Mammary epithelial cell (primary cell): ENCODE measurements around the gene ARHGAP26.

Experiments
- CTCF ChIP-seq, 2 donors: IDR thresholded peaks in 1 of 2; conservative IDR thresholded peaks in 1 of 2; 2 replicates each; pipeline ENCODE4 v1.5.1; 2011 to 2012; ENCODE audit warnings: inconsistent platforms in 2 of 2, low read length in 2 of 2, mild to moderate bottlenecking in 2 of 2, control low read depth in 1 of 2, low read depth in 1 of 2; ENCODE audit not compliant: insufficient read depth in 1 of 2; ENCODE audit errors: extremely low read depth in 1 of 2
- EZH2 ChIP-seq: IDR thresholded peaks from 2 replicates; pipeline ENCODE4 v1.6.1; 2012; ENCODE audit warnings: low read length, inconsistent platforms, borderline replicate concordance

DNA sequence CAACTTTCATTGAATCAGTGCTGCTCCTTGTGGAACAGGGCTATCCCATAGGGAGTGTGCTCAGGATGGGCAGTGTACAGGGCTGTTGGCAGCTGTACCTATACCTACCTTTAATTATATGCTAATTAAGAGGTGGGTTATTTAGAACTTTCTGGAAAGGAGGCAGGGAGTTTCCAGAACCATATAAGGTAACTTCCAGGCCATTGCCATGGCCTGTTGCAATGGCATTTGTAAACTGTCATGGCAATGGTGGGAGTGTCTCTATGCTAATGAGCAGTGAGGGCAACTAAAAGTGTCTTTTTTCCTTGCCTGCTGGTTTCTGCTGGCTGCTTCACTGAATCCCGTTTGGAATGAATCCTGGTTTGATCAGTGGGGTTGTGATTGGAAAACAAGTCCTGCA is 2.3 kb upstream of the ARHGAP26 start:
- TF ChIP-seq CTCF (conservative IDR thresholded peaks at IDR 0.05 in 1 of 2, IDR thresholded peaks at IDR 0.05 in 1 of 2; ENCODE audit: extremely low read depth in 1 of 2, insufficient read depth in 1 of 2, low read depth in 1 of 2, low read length in 2 of 2) (no peak), EZH2 (no peak)
